Esophagus muscularis mucosa (tissue), 4 donors: ENCODE results near the gene WASF3. TPM values are rescaled to one million over a fixed set of nuclear protein-coding genes. Genes with fewer than 3 reads are reported as not detected.

Source experiments
- DNase-seq: peaks from one replicate; pipeline ENCODE4 v3.0.0-alpha.2; 2017; ENCODE audit errors: extremely low spot score
- H3K27ac ChIP-seq, 4 donors: fragments of 200-600 bp; sonication (generic); replicated peaks in 1 of 4; 1 replicate in 3 of 4; 2 replicates in 1 of 4; pipeline ENCODE4 v1.5.1; 2016 to 2019; ENCODE audit warnings: mild to moderate bottlenecking in 1 of 4
- H3K27me3 ChIP-seq, 4 donors: fragments of 200-600 bp; sonication (generic); one replicate each; pipeline versions ENCODE4 v1.5.1 to v1.6.0; 2016 to 2019
- H3K36me3 ChIP-seq, 4 donors: fragments of 200-600 bp; sonication (generic); one replicate each; pipeline ENCODE4 v1.5.1; 2016 to 2019
- H3K4me1 ChIP-seq, 4 donors: fragments of 200-600 bp; sonication (generic); one replicate each; pipeline ENCODE4 v1.5.1; 2016 to 2019
- H3K4me3 ChIP-seq, 4 donors: fragments of 200-600 bp; sonication (generic); 1 replicate in 2 of 4; 2 replicates in 2 of 4; pipeline ENCODE4 v1.5.1; 2016 to 2019; ENCODE audit warnings: mild to moderate bottlenecking in 4 of 4, moderate library complexity in 1 of 4
- H3K9me3 ChIP-seq, 4 donors: fragments of 200-600 bp; sonication (generic); 1 replicate in 3 of 4; 2 replicates in 1 of 4; pipeline ENCODE4 v1.5.1; 2016 to 2019
- CTCF ChIP-seq, 3 experiments: fragments of 200-600 bp in 2 of 3; fragments of 450-650 bp in 1 of 3; sonication (generic) in 2 of 3; IDR thresholded peaks; one replicate each; pipeline ENCODE4 v1.5.1; 2017 to 2019; ENCODE audit warnings: antibody characterized with exemption in 3 of 3, mild to moderate bottlenecking in 2 of 3, moderate library complexity in 1 of 3
- EP300 ChIP-seq: sonication (generic); formaldehyde crosslinking; IDR thresholded peaks from one replicate; pipeline ENCODE4 v1.6.1; 2017; ENCODE audit warnings: antibody characterized with exemption
- POLR2A ChIP-seq: fragments of 450-650 bp; IDR thresholded peaks from one replicate; pipeline ENCODE4 v1.6.1; 2017; ENCODE audit warnings: antibody characterized with exemption, moderate library complexity, mild to moderate bottlenecking, low read depth
- POLR2AphosphoS5 ChIP-seq, 2 donors: sonication (generic); formaldehyde crosslinking; IDR thresholded peaks; one replicate each; pipeline ENCODE4 v1.6.1; 2017; ENCODE audit warnings: antibody characterized with exemption in 2 of 2
- WGBS: methylation state at CpG from one replicate; pipeline ENCODE4 v1.1.5; 2018; 5-methylcytosine and 5-hydroxymethylcytosine counted together
- intact Hi-C: fragments of 100-400 bp; cut with DNase I; formaldehyde crosslinking; loops from one replicate; pipeline ENCODE4 v1.15.1; 2023
- total RNA-seq, 4 donors: library from RNA; depleted of rRNA; stranded (reverse); fragments of >200 nt; gene quantifications; one replicate each; pipeline versions ENCODE4 v1.1.0 to v1.2.1, GENCODE V29; 2016

WASF3 gene
- total RNA-seq, 4 donors from 2014 or later = 16.6 to 19.9 (median 18.4) TPM

- intact Hi-C loops = no loop called here
- H3K9me3 ChIP-seq = no peaks in the 10 kb centered on the region
- no peak overlapping the region for H3K27ac ChIP-seq
- H3K36me3 ChIP-seq = no peaks in the 10 kb centered on the region
- peaks cover 0 to 16% (median 0%) of the 10 kb centered on the region in 4 donors for H3K27me3 ChIP-seq
- no peak for DNase-seq
- WGBS = 85% methylated on average over 2 of the region's 2 CpGs
- TF ChIP-seq POLR2A (no peak), EP300 (no peak), CTCF (IDR thresholded peaks at IDR 0.05) (no peak), POLR2AphosphoS5 (IDR thresholded peaks at IDR 0.05) (no peak)
- H3K4me3 ChIP-seq = no peak overlapping the region
- H3K4me1 ChIP-seq = no peaks in the 10 kb centered on the region
These were observed 39.5 kb upstream of the WASF3 start for GRCh38 chr13:26517936-26518335.

- WGBS = 18% methylated on average over 5 of the region's 5 CpGs
- TF ChIP-seq POLR2AphosphoS5 (IDR thresholded peaks at IDR 0.05) = no peak
- TF ChIP-seq POLR2A = no peak
- no peak for TF ChIP-seq EP300
- TF ChIP-seq CTCF (IDR thresholded peaks at IDR 0.05) = no peak
- no peak overlapping the region for H3K27ac ChIP-seq
- no peaks in the 10 kb centered on the region for H3K36me3 ChIP-seq
- intact Hi-C loops = no loop called here
- no peaks in the 10 kb centered on the region for H3K9me3 ChIP-seq
- no peak overlapping the region for H3K4me3 ChIP-seq
- no peaks in the 10 kb centered on the region for H3K4me1 ChIP-seq
- DNase-seq = no peak
- peaks cover 0 to 16% (median 0%) of the 10 kb centered on the region in 4 donors for H3K27me3 ChIP-seq
These were observed 39.0 kb upstream of the WASF3 start for GRCh38 chr13:26518451-26518959.

- Histone ChIP-seq H3K36me3 (no peaks in the 10 kb centered on the region), H3K27me3 (peaks cover 0 to 11% (median 0%) of the 10 kb centered on the region in 4 donors), H3K4me1 (no peaks in the 10 kb centered on the region), H3K4me3 (no peak overlapping the region), H3K27ac (no peak overlapping the region), H3K9me3 (no peaks in the 10 kb centered on the region)
- intact Hi-C loops = no loop called here
- no peak for DNase-seq
- WGBS = 76% methylated on average over 5 of the region's 5 CpGs
- TF ChIP-seq POLR2AphosphoS5 (IDR thresholded peaks at IDR 0.05) (no peak), EP300 (no peak), CTCF (IDR thresholded peaks at IDR 0.05) (no peak), POLR2A (no peak)
These were observed 34.9 kb upstream of the WASF3 start for GRCh38 chr13:26522571-26522970.

GRCh38 chr13:26523007-26523406 is 34.5 kb upstream of the WASF3 start:
- H3K9me3 ChIP-seq = no peaks in the 10 kb centered on the region
- H3K4me1 ChIP-seq = no peaks in the 10 kb centered on the region
- TF ChIP-seq POLR2AphosphoS5 (IDR thresholded peaks at IDR 0.05) (no peak), POLR2A (no peak), EP300 (no peak), CTCF (IDR thresholded peaks at IDR 0.05) (no peak)
- H3K36me3 ChIP-seq = no peaks in the 10 kb centered on the region
- no peak overlapping the region for H3K27ac ChIP-seq
- H3K27me3 ChIP-seq = peaks cover 0 to 11% (median 0%) of the 10 kb centered on the region in 4 donors
- no peak for DNase-seq
- 82% methylated on average over 6 of the region's 6 CpGs for WGBS
- no peak overlapping the region for H3K4me3 ChIP-seq
- intact Hi-C loops = no loop called here

- Histone ChIP-seq H3K36me3 (no peaks in the 10 kb centered on the region), H3K27ac (no peak overlapping the region), H3K9me3 (no peaks in the 10 kb centered on the region), H3K27me3 (peaks cover 0 to 18% (median 0%) of the 10 kb centered on the region in 4 donors), H3K4me1 (no peaks in the 10 kb centered on the region), H3K4me3 (no peak overlapping the region)
- no peak for TF ChIP-seq POLR2AphosphoS5 (IDR thresholded peaks at IDR 0.05)
- no peak for TF ChIP-seq POLR2A
- TF ChIP-seq EP300 = no peak
- no peak for TF ChIP-seq CTCF (IDR thresholded peaks at IDR 0.05)
- intact Hi-C loops = no loop called here
- no peak for DNase-seq
These were observed 32.0 kb upstream of the WASF3 start for GRCh38 chr13:26525528-26525927.
